DND-41 (cell line): ENCODE measurements around the gene TSNAXIP1.

Source experiments
- CTCF ChIP-seq: IDR thresholded peaks from 2 replicates; pipeline ENCODE4 v1.5.1; 2012; ENCODE audit warnings: borderline replicate concordance, low read length, moderate library complexity, mild to moderate bottlenecking; ENCODE audit not compliant: poor library complexity, severe bottlenecking; ENCODE audit errors: extremely low read depth
- EZH2 ChIP-seq: IDR thresholded peaks from 3 replicates; pipeline ENCODE4 v1.6.1; 2012; ENCODE audit warnings: borderline replicate concordance, low read depth, mild to moderate bottlenecking, moderate library complexity, low read length, inconsistent platforms; ENCODE audit not compliant: severe bottlenecking

- TF ChIP-seq CTCF = no peak
- TF ChIP-seq EZH2 = no peak
Measured at GRCh38 chr16:67857547-67858233, 51.0 kb downstream of the TSNAXIP1 start.
